ENCODE results near the gene ANKRD44. TPM values are rescaled to one million over a fixed set of nuclear protein-coding genes. Genes with fewer than 3 reads are reported as not detected.

The ANKRD44 gene
- total RNA-seq, 1 donor from 2014 or later: 11.2 TPM

- no peak for TF ChIP-seq CTCF (conservative IDR thresholded peaks at IDR 0.05)
- DNase-seq (ENCODE audit: low read depth, low spot score): no peak
- H3K4me3 Mint-ChIP-seq: no peak overlapping the region
- peaks cover 7% of the 10 kb centered on the region for H3K4me1 Mint-ChIP-seq
- H3K9me3 Mint-ChIP-seq: peaks cover 4% of the 10 kb centered on the region
- H3K36me3 Mint-ChIP-seq (ENCODE audit: low read depth): no peaks in the 10 kb centered on the region
- no peak overlapping the region for H3K27ac Mint-ChIP-seq (ENCODE audit: unreplicated experiment)
- no peaks in the 10 kb centered on the region for H3K27me3 Mint-ChIP-seq (ENCODE audit: low read depth)
These were observed 330.6 kb downstream of the ANKRD44 start for GRCh38 chr2:196980001-196980400.

GRCh38 chr2:196977507-196977906 is 333.1 kb downstream of the ANKRD44 start:
- H3K27me3 Mint-ChIP-seq (ENCODE audit: low read depth): no peaks in the 10 kb centered on the region
- no peak overlapping the region for H3K4me3 Mint-ChIP-seq
- peaks cover 4% of the 10 kb centered on the region for H3K9me3 Mint-ChIP-seq
- DNase-seq (ENCODE audit: low read depth, low spot score): no peak
- no peak overlapping the region for H3K27ac Mint-ChIP-seq (ENCODE audit: unreplicated experiment)
- no peaks in the 10 kb centered on the region for H3K36me3 Mint-ChIP-seq (ENCODE audit: low read depth)
- peaks cover 7% of the 10 kb centered on the region for H3K4me1 Mint-ChIP-seq
- TF ChIP-seq CTCF (conservative IDR thresholded peaks at IDR 0.05): no peak

- Mint-ChIP-seq H3K4me1 (no peaks in the 10 kb centered on the region), H3K27ac (ENCODE audit: unreplicated experiment) (no peak overlapping the region), H3K36me3 (ENCODE audit: low read depth) (no peaks in the 10 kb centered on the region), H3K27me3 (ENCODE audit: low read depth) (no peaks in the 10 kb centered on the region), H3K9me3 (peaks cover 4% of the 10 kb centered on the region), H3K4me3 (no peak overlapping the region)
- DNase-seq (ENCODE audit: low read depth, low spot score): no peak
- no peak for TF ChIP-seq CTCF (conservative IDR thresholded peaks at IDR 0.05)
These were observed 335.6 kb downstream of the ANKRD44 start for GRCh38 chr2:196974970-196975369.

GRCh38 chr2:196971574-196972279 is 338.9 kb downstream of the ANKRD44 start:
- Mint-ChIP-seq H3K4me3 (no peak overlapping the region), H3K27ac (ENCODE audit: unreplicated experiment) (no peak overlapping the region), H3K9me3 (peaks cover 6% of the 10 kb centered on the region), H3K27me3 (ENCODE audit: low read depth) (no peaks in the 10 kb centered on the region), H3K4me1 (peaks cover 10% of the 10 kb centered on the region), H3K36me3 (ENCODE audit: low read depth) (no peaks in the 10 kb centered on the region)
- TF ChIP-seq CTCF (conservative IDR thresholded peaks at IDR 0.05): no peak
- no peak for DNase-seq (ENCODE audit: low read depth, low spot score)

GRCh38 chr2:196970099-196970498 is 340.5 kb downstream of the ANKRD44 start:
- no peaks in the 10 kb centered on the region for H3K27me3 Mint-ChIP-seq (ENCODE audit: low read depth)
- peaks cover 18% of the 10 kb centered on the region for H3K4me1 Mint-ChIP-seq
- no peak for TF ChIP-seq CTCF (conservative IDR thresholded peaks at IDR 0.05)
- no peaks in the 10 kb centered on the region for H3K36me3 Mint-ChIP-seq (ENCODE audit: low read depth)
- H3K27ac Mint-ChIP-seq (ENCODE audit: unreplicated experiment): no peak overlapping the region
- no peak for DNase-seq (ENCODE audit: low read depth, low spot score)
- peaks cover 6% of the 10 kb centered on the region for H3K9me3 Mint-ChIP-seq
- H3K4me3 Mint-ChIP-seq: no peak overlapping the region

All from neural crest cell (in vitro differentiated cells).